ENCODE data around the gene LRRN1.
"Not testable (repeated sequence)": the region's sequence is repeated elsewhere in the genome, so short reads cannot be mapped to it uniquely, and the experiment has no call there.

The LRRN1 gene

DNA sequence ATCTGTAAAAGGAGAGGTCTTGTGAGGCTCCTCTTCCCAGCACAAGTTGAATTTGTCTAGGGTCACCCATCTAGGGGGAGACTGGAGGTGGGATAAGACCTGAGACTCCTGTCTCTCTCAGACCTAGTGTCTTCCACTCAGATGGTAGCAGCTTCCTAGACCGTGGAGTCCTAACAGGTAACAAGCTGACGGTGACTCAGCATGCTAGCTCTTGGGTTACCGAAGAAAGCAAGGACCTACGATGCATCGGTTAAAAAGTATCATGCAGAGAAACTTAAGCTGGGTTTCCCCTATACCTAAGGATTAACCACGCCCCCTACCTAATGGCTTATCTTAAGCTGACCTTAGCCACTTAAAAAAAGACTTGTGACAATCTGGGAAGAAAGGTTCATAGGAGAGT, 7.6 kb downstream of the LRRN1 start:
- in situ Hi-C loops (cut with MboI; ENCODE audit: low sequenced_read_pairs) = no loop called here

- in situ Hi-C loops (cut with MboI; ENCODE audit: low sequenced_read_pairs) = no loop called here
Observed at GRCh38 chr3:3813013-3813412, 13.8 kb downstream of the LRRN1 start.

DNA sequence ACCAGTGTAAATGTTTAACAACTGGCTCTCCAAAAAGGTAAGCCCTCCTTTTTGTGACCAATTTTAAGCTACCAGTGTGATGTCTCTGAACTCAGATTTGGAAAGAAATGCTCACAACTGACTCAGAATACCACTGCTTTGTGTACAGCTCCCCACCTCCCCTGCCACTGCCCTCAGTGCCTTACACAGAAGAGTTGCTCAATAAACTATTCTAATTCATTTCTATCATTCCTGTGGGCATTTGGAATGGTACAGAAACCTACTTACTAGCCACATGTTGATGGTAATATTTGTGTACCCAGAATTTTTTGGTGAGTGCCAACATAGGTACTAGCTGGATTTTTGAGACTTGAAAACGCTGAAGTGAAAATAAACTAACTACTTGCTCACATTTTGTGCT, 16.0 kb downstream of the LRRN1 start:
- in situ Hi-C loops (cut with MboI; ENCODE audit: low sequenced_read_pairs) = no loop called here

DNA sequence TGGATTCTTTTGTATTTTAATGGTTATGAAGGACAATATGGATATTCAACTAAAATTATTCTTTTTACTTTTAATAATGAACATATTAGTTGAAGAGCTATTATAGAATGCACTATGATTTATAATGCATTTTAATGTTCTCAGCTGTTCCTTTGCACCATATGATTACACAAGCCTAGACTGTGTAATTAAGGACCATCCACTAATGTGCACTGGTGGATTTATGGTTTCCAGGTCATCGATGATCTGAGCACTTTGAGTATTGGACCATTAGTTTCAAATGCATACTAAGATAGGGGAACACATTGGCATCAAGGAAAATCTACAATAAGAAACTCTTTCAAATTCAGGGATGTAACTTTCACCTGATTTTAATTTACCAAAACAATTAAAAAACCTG, 16.8 kb downstream of the LRRN1 start:
- in situ Hi-C loops (cut with MboI; ENCODE audit: low sequenced_read_pairs) = no loop called here

- in situ Hi-C loops (cut with MboI; ENCODE audit: low sequenced_read_pairs) = no loop called here
Observed at GRCh38 chr3:3817865-3818264, 18.6 kb downstream of the LRRN1 start.

DNA sequence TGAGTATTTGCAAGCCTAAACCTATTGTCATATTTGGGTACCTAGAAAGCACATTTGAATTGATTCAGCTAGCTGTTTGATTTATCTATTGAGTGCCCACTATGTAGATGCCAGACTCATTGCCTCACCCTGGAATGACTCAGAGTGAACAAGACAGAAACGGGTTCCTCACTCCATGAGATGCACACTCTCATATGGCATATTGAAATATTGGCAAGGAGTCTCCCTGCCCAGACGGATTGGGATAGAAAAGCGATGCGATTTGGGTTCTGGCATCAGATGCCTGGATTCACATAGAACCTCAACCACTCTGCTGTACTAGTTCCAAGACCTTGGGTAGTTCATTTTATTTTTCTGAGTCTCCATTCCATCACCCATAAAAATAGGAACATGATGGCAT, 22.5 kb downstream of the LRRN1 start:
- in situ Hi-C loops (cut with MboI; ENCODE audit: low sequenced_read_pairs) = no loop called here

GRCh38 chr3:3825035-3825434, 25.8 kb downstream of the LRRN1 start:
- in situ Hi-C loops (cut with MboI; ENCODE audit: low sequenced_read_pairs) = no loop called here

- in situ Hi-C loops (cut with MboI; ENCODE audit: low sequenced_read_pairs) = no loop called here
Observed at GRCh38 chr3:3826521-3826920, 27.3 kb downstream of the LRRN1 start.

DNA sequence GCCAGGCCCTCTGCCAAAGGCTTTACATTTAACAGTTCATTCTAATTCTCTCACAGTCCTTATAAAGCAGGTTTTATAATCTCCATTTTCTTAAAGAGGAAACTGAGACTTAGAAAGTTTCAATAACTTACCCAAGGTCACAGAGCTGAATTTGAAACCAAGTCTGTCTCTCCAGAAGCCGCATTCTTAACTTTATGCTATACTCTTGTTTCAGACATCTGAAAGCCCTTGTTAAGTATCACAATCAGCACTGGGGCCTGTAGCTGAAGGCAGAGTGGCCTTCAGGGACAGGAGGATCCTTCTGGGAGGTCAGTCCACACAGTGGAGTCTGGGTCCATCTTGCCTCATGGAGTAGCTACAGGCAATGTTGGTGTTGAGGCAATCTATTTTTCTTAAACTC, 27.9 kb downstream of the LRRN1 start:
- in situ Hi-C loops (cut with MboI; ENCODE audit: low sequenced_read_pairs) = no loop called here

- in situ Hi-C loops (cut with MboI; ENCODE audit: low sequenced_read_pairs) = not testable (repeated sequence)
Observed at GRCh38 chr3:3828417-3828816, 29.2 kb downstream of the LRRN1 start.

DNA sequence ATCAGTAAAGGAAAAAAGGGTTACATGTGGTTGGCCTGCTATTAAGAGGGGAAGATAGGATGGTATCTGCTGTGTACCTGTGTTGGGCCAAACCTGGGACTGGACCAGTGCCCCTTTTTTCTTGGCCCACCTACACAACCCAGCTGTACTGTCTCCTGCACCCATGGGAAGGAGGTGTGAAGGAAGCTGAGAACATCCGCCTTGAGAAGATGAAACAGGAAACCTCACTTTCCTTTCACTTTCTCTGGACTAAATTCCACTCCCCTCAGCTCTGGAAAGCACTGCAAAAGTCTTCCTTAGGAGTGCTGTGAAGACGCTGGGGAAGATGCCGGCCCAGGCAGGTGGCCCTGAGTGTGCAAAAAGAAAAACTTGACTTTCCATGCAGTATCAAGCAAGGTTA, 37.6 kb downstream of the LRRN1 start:
- in situ Hi-C loops (cut with MboI; ENCODE audit: low sequenced_read_pairs) = no loop called here

DNA sequence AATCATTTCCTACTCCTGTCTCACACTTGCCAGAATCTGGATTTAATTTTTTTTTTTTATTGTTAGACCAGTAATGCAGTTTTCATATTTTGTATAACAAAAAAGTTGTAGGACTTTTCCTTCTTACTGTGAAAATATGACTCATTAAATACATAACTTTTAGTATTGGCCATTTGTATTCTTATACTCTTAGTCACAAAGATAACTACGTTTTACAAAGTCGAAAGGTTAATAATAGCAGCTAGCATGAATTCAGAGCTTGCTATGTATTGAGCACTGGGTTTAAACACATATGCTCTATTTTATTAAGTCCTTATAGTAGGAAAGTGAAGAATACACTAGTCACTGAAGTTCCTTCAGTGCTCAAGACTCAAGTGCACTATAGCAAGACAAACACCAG, 43.1 kb downstream of the LRRN1 start:
- in situ Hi-C loops (cut with MboI; ENCODE audit: low sequenced_read_pairs) = no loop called here

GRCh38 chr3:3847994-3848922, 49.0 kb downstream of the LRRN1 start:
- in situ Hi-C loops (cut with MboI; ENCODE audit: low sequenced_read_pairs) = no loop called here

DNA sequence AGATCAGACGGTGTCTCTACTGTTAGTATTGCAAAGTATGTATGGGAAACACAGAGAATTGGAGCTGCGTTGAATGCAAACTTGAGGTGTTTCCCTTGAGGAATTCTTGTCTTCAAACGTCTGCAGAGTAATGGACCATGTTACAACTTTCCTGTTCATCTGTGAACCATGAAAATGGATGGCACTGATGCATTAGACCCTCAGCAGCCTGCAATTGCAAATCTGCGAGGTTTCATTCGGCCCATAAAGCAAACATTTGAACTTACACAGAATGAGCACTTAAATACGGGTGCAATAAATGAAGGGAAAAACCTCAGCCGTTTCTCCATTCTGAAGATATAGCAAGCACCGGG, 49.7 kb downstream of the LRRN1 start:
- in situ Hi-C loops (cut with MboI; ENCODE audit: low sequenced_read_pairs) = no loop called here

DNA sequence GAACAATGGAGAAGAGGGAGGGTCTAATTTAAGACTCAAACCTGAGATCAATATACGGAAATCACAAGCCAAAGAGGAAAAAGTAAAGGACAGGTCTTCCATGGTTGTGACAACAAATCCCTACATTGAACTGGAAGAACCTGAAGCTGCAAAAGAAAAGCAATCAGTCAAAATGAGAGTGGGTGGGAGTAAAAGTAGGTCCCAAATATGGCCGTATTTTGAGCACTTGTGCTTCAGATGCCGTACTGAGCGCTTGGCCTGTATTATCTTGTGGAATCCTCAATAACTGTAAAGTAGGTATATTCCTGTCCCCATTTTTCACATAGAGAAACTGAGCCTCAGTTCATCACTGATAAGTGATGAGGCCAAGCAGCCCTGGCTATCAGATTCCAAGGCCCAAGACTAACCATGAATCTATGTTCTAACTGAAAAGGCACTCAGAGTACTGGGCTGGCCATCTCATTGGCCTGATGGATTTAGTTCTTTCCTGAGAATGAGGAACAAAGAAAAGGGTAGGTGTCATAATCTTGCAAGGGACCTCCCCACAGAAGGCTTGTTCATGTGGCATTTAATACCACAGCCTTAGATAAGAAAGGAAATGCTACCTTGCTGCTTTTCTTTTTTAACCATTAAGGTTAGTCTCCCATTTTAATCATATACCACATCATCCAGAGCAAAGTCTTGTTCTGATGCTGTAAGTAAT, 52.5 kb downstream of the LRRN1 start:
- in situ Hi-C loops (cut with MboI; ENCODE audit: low sequenced_read_pairs) = no loop called here

- in situ Hi-C loops (cut with MboI; ENCODE audit: low sequenced_read_pairs) = no loop called here
Observed at GRCh38 chr3:3853544-3853943, 54.3 kb downstream of the LRRN1 start.

DNA sequence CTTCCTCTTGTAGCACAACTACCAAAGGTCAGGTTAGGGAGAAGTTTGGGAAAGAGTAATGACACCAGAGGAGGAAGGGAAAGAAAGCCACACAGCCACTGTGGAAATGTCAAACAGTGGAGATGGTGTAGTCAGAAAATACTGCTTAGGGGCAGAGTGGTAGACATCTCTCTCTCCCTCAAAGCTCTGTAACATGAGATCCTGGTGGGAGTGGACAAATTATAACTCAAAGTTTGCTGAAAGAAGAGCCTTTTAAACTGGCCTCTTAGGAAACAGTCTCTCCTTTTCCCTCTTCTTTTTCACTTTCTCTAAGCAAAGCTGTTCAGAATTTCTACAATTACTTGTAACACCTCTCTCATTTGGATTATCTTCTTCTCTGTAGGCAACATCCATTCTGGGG, 55.8 kb downstream of the LRRN1 start:
- in situ Hi-C loops (cut with MboI; ENCODE audit: low sequenced_read_pairs) = no loop called here

DNA sequence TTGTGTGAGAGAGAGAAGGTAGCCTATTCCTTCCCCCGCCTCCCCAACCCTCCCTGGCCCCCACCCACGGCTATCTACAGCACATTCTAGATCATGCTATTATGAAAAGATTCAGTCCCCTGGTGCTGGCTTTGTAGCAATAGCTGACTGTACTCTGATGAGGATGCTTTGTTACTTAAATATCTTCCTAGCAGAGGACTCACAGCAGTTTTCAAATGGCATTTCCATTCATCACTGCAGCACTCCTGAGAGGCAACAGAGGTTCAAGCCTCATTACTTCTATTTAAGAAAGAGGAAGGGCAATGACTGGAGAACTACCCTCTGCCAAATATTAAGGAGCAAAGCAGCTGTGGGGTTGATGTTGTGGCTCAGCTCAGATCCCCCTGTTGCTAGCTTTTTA, 61.0 kb downstream of the LRRN1 start:
- in situ Hi-C loops (cut with MboI; ENCODE audit: low sequenced_read_pairs) = no loop called here

GRCh38 chr3:3862534-3862933, 63.3 kb downstream of the LRRN1 start:
- in situ Hi-C loops (cut with MboI; ENCODE audit: low sequenced_read_pairs) = no loop called here

- in situ Hi-C loops (cut with MboI; ENCODE audit: low sequenced_read_pairs) = no loop called here
Observed at GRCh38 chr3:3875491-3875890, 76.3 kb downstream of the LRRN1 start.

DNA sequence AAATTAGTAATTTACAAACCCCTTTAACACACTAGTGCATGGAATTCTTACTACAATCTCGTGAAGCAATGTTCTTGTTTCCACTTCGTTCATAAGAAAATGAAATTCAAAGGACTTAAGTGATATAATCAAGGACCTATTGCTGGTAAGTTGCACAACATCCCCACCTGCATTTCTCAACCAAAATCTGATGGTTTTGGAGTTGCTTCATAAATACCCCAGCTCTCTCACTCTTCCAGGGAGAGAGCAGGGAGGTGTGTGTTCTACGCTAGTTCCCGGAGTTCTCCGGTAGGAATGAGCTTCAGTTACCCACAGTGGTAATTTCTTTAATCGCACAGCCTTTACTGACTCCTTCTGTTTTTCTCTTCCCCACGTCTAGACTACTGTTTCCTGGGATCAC, 81.8 kb downstream of the LRRN1 start:
- in situ Hi-C loops (cut with MboI; ENCODE audit: low sequenced_read_pairs) = no loop called here

DNA sequence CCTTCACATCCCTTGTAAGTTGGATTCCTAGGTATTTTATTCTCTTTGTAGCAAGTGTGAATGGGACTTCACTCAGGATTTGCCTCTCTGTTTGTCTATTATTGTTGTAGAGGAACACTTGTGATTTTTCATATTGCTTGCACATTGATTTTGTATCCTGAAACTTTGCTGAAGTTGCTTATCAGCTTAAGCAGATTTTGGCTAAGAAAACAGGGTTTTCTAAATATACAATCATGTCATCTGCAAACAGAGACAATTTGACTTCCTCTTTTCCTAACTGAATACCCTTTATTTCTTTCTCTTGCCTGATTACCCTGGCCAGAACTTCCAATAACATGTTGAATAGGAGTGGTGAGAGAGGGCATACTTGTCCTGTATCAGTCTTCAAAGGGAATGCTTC, 88.1 kb downstream of the LRRN1 start:
- in situ Hi-C loops (cut with MboI; ENCODE audit: low sequenced_read_pairs) = not testable (repeated sequence)
